NCI-H2227 treated with DMSO at 0.1 percent for 48 hours (cell line): ENCODE measurements around the gene MYH2.
"Not testable (repeated sequence)": the region's sequence is repeated elsewhere in the genome, so short reads cannot be mapped to it uniquely, and the experiment has no call there.

Experiments
- DNase-seq: peaks from one replicate; lab custom pipeline; 2025; lab: John Stamatoyannopoulos, UW

Gene MYH2

DNA sequence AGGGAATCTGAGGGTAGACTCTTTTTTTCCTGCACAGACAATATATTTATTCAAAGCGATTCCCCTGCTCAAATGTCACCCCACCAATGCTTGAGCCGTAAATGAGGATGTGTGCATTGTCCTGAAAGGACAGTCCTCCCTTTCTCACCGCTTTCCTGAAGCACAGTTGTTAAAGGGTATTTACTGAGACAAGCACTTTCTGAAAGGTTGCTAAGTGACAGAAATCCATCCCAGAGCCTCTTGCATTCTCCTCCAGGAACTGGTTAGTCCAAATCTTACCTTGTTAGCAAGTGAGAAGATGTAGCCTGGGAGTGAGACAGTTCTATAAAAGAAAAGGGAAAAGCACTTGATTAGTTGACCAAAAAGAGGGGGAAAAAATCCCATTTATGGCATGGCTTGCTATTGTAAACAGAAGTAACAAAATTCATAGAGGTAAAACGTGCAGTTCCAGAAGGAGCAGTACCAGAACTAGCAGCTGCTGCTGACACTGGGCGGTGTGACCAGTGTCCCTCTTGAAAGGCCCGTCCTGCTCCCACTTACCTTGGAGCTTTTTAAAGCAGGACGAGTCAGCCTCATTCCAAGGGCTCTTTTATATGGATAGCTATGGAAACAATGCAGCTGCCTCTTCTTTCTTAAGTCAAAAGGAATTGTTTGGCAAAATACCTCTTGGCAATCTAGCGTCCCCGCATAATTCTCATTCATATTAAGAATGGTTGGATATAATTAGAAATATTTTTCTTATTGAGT lies at the start of gene MYH2:
Gene MYH2, minus strand, starts transcription at position 563 of the 747 bp plus-strand sequence. CDS start 1,738 bp downstream, outside the sequence.
- DNase-seq = no peak

DNA sequence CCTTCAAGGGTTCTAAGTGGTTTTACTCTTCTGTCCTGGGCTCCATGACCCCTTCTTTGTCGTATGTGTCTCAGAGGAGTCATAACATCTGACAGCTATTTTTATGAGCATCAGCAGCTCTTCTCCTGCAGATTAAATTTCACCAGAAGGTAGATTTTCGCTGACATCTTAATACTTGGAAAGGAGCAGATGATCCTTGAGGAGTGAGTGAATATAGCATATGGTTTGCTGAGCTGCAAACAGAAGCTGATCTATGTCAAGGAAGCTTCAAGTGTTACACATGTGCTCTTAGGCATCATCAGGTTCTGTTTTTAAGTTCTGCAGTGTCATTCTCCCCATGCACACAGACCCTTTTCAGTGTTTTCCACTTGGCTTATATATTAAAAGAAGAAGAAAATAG lies 49.2 kb upstream of the MYH2 start:
- no peak for DNase-seq

DNA sequence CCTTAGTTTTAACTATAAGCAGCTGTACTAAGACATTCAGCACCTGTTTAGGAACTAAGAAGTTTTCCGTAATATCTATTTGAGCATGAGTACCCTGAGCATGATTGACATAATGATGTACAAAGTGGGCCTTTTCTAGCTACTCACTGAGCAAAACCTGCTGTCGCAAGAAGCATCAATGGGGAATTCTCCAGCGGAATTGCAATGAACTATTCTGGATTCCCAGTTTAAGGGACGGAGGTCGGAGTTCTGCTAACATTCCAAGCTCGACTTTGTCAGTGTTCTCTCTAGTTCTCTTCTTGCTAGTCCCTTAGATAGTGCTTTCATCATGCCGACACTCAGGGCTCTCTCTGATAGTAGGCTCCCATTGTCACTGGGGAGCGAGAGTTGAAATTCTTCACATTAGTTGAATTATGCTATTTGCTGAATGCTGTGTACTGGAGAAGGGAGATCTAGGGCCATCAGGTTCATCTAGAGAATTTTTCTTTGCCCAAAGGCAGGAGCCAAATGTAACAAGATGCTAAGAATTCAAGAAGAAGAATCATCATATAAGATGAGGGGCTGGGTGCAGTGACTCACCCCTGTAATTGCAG lies 40.2 kb upstream of the MYH2 start:
- no peak for DNase-seq

DNA sequence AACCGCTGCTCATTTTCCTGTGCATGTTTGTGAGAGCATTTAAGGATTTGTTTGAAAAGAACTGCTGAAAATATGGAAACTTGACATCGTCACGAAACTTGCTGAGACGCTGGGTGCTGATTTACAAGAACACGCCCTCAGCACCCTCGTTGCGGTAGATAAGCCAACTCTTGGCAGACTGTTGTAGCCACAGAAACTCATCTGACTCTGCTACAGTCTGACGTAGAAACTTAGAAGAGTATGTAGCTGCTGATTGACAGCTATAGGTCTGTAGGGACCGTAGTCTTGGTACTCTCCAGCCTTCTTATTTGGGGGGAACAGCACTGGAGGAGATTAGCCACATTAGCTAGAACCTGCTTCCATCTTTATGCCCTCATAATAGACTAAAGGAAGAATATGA lies 36.1 kb upstream of the MYH2 start:
- DNase-seq = no peak

DNA sequence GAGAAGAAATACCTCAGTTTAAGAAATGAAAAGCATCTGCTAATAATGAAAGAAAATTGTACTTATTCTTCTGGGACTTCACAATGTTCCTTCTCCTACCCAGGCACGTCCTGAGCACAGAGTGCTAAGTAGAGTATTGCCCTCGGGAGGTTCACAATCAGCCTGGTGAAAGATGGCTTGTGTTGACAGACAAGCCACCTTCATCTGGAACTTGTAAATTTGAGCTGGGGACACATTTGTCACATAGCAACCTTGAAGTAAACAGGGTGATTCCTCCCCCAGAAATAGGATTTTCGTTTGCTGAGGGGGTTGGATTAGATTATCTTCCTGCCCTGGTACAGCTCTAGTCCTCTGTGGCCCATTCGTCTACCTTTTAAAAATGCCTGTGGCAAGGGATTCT lies 34.4 kb upstream of the MYH2 start:
- no peak for DNase-seq

DNA sequence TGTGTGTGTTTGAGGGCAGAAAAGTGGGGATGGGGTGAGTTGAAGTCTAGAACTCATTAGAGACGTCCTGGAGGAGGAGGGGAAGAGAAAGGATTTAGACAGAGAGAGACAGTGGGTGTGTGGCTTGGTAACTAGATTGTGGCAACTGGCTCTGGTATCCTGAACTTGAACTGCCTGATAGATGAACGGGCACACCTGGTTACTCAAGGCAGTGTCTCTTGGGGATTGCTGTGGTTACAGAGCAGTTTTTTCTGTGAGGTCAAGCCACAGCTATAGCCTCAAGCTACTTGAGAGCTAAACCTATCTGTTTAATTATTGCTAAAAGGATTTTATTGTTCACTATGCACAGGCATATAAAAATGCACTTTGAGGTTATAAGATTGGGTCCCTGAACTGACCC lies 29.8 kb upstream of the MYH2 start:
- no peak for DNase-seq

DNA sequence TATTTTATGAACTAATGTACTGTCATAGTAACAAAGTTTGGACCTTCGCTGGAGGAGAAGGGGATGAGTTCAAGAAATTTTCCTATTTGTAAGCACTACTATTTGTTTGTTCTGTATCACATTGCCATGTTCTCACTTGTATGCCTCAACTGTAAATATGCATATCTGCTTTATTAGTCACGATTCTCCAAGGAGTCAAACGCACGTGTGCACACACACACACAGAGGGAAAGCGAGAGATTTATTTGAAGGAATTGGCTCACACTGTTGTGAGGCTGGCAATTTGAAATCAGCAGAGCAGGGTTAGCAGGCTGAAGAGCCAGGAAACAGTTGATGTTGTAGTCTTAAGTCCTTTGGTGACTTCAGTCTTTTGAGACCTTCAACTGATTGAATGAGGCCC lies 24.9 kb upstream of the MYH2 start:
- no peak for DNase-seq

DNA sequence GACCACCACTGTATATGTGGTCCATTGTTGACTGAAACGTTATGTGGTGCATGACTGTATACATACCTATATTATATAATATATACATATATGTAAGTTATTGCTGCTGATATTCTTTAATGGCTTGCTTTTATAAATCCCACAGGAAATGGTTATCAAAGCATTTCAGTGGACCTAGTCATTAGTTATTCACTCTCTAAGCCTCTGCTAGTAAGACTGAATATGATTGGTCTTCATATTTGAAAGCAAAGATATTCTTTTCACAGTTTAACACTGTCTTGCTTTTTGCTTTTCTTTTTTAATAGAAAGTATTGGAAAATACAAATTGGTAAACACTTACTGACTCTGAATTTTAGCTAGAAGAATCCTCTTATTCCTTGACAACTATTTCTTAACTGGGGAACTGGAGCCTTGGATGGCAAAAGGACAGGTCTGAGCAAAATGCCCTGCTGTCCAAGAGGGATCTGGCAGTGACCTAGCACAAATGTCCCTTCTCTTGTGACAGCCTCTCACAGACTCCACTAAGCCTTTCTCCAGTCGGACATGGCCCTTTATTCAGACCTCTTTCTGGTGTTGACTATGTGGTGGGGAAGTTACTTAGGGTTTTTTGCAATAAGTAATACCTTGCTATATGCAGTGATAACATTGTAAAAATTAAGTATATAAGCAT lies 14.7 kb upstream of the MYH2 start:
- no peak for DNase-seq

DNA sequence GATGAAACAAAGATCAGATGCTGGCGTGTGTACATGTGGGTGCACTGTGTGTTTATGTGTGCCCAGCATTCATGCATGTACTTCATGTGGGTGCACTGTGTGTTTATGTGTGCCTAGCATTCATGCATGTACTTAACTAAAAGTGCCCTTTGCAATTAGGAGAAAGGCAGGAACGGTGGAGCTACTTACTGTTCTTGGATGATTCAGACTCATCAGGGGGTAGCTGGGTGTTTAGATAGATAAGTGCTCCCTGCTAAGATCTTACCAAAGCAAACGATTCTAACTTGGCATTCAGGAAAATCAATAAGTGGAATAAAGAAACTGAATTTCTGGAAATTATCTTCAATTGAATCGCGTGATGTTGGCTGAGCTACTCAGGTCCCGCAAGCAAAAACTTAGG lies 8.6 kb upstream of the MYH2 start:
- no peak for DNase-seq

DNA sequence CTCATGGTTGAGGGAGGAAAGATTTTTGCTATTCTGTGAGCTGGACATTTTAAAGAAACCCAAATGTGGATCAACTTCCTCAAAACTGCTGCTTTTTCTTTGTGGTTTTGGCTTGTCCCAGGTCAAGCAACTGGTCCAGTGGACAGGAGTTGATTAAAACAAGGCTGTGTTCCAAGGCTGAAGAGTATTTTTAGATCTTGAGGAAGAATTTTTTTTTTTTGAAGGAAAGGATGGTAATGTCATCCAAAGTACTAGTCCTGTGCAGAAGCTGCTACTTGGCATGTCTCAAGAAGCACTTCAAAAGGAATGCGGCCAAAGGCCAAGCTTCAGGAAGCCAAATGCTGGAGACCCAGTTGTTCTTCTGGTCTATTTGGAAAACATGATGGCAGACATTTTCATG lies 8.0 kb upstream of the MYH2 start:
- no peak for DNase-seq

DNA sequence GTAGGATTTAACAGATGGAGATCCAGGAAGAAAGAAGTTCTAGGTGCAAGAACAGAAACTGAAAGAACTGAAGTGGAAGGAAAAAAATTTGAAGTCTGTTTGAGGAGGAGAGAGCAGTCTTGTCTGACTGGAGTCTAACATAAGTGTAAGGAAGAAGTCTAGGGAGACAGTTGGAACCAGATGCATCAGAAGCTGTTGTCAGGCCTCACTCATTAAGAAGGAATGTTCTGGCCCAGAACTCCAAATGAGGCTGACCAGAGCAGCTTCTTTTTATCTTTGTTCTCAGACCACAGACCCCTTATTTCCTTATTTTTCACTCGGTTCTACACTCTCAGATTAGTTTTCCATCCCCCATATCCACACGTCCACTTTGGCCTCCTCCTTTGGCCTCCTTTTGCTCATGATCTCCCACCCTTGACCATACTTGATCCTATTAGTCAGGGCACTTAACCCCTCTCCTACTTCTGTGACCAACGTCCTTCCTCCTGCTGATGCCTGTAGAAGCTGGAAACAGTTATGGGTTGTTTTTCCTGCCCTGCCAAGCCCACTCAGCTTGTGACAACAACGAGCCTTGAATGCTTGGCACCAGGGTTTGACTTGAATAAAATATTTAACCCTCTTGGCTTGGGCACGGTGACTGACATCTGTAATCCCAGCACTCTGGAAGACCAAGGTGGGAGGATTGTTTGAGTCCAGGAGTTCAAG lies 7.0 kb upstream of the MYH2 start:
- no peak for DNase-seq

DNA sequence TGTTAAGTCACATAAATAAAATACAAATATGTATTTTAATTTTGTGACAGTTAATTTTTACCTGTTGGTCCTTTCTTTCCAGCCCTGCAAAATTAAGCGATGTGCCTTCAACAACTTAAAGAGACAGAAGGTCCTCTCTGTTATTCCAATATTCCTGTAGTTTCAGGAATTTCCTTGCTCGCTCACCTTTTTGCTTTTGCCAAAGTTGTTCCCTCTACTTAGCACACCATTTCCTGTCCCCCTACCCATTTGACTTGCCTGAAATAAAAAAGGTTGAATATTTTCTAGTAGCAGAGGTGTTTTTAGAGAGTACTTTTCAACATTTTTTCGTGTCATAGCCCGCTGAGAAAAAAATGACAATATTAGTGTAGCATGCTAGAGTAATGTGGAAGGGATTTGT lies 556 bp upstream of the MYH2 start:
- no peak for DNase-seq

DNA sequence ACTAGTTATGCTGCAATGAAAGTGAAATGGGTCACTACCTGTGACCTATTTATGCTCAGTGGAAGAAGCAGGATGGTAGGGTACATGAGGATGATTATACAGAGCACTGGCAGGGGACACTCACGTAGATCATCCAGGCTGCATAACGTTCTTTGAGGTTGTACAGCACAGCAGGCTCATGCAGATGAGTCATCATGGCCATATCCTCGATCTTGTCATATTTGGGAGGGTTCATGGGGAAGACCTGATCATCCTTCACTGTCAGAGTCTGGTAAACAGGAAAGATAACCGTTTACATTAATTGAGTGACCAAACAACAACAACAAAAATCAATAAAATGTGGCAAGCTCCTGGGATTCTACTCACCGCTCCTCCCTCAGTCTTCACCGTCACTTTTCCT lies 2.1 kb downstream of the MYH2 start:
- DNase-seq = no peak

DNA sequence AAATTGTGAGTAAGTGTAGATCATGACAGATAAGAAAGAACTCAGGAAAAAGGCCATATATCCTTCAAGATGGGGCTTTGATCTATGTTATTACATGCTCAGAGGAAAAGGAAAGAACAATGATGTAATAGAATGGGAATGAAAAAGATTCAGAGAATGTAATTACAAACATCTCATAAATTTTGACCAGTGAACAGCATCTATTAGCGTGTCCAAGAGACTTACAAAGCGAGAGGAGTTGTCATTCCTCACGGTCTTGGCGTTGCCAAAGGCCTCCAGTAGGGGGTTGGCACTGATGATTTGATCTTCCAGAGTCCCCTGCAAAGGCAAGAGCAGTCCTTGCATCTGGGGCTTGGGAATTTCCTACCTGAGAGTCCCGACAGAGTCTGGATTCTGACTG lies 6.0 kb downstream of the MYH2 start:
- DNase-seq = not testable (repeated sequence)

DNA sequence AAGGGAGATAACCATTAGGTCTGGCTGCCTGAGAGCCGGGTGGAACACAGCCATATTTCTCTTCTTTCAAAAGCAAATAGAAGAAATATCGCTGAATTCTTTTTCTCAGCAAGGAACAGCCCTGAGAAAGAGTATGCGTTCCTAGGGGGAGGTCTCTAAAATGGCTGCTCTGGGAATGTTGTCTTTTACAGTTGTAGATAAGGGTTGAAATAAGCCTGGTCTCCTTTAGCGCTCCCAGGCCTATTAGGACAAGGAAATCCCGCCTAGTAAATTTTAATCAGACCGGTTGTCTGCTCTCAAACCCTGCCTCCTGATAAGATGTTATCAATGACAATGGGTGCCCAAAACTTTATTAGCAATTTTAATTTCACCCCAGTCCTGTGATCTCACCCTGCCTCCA lies 8.3 kb downstream of the MYH2 start:
- DNase-seq = not testable (repeated sequence)

DNA sequence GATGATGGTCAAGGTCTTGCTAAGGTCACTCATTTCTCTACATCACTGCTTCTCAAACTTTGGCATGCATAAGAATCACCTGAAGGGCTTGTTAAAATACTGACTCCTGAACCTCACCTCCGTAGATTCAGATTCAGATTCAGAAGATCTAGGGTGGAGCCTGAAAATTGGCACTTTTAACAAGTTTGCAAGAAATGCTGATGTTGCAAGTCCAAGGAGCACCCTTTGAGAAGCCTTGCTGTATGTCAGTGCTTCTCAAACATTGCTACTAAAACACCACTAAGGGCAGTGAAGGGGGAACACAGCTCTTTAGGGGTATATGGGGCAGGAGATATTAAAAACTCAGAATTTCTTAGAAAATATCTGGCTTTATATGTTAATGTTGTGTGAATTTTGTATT lies 17.4 kb downstream of the MYH2 start:
- no peak for DNase-seq

DNA sequence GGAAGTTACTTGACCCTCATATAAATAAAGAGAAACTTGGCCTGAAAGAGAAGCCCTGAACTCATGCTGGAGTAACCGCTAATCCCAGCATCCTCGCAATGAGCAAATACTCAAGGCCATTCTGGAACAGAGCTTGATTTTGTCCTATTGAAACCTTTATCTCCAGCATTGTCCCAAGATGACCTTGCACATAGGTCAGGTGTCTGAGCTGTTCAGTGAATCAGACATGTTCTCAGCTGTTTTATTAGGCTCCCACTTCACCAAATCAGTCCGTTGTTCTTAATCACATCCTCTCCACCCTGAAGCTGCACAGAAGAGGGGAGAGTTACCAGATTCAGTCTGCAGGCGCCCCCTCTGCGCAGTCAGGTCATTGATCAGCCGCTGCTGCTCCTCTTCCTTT lies 22.0 kb downstream of the MYH2 start:
- DNase-seq = no peak

DNA sequence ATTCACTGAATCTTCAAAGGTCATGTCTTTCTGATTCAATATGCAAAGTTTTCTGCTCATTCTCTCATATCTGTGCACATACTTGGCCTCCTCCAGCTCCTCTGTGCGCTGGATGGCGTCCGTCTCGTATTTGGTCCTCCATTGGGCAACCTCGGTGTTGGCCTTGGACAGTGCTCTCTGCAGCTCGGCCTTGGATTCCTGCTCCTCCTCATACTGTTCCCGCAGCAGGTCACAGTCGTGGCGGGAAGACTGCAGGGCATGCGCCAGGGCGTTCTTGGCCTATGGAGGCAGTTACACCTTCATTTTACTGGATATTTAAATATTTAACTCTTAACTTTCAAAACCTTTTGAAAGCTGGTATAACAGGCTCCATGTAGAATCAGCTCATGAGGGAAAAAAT lies 22.9 kb downstream of the MYH2 start:
- no peak for DNase-seq

DNA sequence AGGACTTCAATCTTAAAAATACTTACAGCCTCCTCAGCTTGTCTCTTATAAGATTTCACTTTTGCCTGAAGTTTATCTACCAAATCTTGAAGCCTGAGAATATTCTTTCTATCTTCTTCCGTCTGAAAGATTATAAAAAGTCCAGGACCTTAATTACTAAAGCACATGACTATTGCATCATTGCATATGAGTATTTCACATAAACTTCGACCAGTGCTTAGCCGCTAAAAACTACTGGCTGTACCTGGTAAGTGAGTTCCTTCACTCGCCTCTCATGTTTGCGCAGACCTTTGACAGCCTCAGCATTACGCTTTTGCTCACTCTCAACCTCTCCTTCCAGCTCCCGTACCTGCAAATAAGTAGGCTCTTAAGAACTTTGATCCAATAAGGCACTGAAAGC lies 26.4 kb downstream of the MYH2 start:
- DNase-seq = no peak

DNA sequence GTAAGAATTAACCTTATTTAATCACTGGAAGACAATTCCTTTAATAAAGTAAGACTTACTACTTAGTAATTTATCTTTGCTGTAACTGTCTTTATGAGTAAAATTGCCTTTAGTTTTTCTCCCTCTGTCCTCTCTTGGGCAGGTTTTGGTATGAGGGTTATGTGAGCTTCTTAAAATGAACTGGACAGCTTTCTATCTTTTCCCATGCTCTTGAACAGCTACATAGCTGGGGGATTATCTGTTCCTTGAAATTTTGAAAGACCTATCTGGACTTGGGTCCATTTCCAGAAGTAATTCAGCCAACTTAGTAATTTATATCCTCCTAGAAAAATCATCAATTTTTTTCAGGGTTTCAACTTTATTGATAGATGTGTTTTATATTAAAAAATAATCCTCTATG lies 27.5 kb downstream of the MYH2 start:
- no peak for DNase-seq

DNA sequence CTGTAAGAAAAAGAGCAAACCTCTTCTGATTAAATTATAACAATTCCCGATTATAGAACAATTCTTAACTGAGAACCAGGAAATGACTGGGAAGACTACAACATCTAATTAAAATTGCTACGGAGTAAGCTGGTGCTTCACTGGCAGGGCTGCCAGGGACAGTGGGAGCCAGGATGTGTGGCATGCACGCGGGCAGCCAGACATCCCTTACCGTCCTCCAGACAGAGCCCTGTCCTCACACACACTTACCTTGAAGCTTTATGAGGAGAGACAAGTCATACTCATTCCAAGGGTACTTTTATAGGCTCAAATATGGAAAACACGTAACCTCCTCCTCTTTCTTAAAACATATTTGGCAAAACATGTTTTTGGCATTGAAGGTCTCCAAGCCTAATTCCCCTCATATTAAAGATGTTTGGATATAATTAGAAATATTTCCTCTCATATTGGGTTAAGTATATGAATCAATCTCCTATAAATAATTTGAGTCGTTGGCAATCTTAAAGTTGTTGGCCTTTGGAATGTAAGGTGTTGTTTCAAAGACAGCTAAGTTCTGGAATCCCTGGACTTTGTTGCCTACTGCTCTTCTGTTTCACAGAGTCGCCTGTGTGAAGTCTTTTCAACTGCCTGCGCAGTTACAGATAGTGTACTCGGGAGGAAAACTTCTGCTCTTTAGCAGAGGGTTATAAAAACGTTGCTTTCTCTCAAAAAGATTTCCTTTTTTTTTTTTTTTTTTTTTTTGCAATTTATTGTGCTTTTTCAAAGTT lies 31.0 kb downstream of the MYH2 start, which contains the start of gene MYH1:
Gene MYH1, minus strand, starts transcription at position 272 of the 767 bp plus-strand sequence. CDS start 1,900 bp downstream, outside the sequence.
- no peak for DNase-seq

DNA sequence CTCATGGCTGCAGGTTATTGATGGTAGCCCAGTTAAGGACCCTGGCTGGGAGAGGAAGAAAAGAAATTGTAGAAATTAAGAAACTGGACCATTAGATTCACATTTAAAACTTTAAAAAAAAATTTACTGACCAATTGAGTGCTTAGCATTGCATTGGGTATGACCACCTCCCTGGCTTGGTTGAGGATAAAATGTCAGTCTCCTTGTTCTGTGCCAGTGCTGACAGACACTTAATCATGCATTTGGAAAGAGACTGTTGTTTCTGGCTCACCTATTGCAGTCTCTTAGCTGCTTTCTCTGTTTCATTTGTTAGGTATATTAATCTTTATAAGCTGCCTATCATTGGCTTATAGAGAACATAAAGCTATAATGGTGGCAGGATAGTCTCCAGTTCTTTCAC lies 32.8 kb downstream of the MYH2 start:
- DNase-seq = no peak
